ENCODE results near the gene KSR1.
"Not testable (repeated sequence)": the region's sequence is repeated elsewhere in the genome, so short reads cannot be mapped to it uniquely, and the experiment has no call there.

KSR1 gene

DNA sequence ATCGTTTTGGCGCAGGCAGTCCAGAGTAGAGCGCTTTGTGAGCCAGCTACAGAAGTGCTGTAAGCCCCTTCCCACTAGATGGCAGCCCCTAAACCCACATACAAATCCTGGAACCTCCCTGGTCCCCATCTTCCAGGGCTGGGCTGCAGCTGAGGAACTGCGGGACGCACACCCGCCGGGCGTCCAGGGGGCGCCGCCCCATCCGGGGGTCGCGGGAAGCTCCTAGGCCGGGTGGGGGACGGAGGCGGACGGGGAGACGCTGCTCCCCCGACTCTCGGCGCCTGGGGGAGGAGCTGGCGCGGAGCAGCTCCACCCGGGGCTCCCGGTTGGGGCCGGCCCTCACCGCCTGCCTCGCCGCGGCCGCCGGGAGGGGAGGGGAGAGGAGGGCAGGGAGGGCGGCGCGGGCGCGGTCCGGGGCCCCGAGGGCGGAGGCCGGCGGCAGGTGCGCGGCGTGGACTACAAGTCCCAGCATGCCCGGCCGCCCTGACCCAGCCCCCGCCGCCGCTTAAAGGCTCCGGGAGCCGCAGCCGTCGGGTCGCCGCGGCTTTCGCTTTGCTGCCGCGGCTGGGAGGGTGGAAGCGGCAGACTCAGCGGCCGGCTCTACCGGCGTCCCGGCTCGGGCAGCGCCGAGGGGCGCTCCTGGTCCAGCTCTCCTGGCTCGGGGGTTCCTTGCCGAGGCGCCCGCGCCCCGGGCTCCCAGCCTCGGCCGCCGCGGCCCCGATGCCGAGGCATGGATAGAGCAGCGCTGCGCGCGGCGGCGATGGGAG lies at the start of gene KSR1:
Gene KSR1 (plus strand): TSS at position 535 of the 767 bp plus-strand sequence. CDS start 196 bp downstream, at position 731.
- in situ Hi-C loops (cut with MboI; ENCODE audit: low sequenced_read_pairs), result loop anchor here (10.0 kb wide), 1 partner anchor 109 kb away; no protein-coding TSS in a partner anchor

- in situ Hi-C loops (cut with MboI; ENCODE audit: low sequenced_read_pairs), result no loop called here
Observed at GRCh38 chr17:27407916-27408864, 48.1 kb upstream of the KSR1 start.

- in situ Hi-C loops (cut with MboI; ENCODE audit: low sequenced_read_pairs), result no loop called here
Observed at GRCh38 chr17:27408891-27409290, 47.4 kb upstream of the KSR1 start.

GRCh38 chr17:27412158-27412557 lies 44.1 kb upstream of the KSR1 start:
- in situ Hi-C loops (cut with MboI; ENCODE audit: low sequenced_read_pairs), result not testable (repeated sequence)

DNA sequence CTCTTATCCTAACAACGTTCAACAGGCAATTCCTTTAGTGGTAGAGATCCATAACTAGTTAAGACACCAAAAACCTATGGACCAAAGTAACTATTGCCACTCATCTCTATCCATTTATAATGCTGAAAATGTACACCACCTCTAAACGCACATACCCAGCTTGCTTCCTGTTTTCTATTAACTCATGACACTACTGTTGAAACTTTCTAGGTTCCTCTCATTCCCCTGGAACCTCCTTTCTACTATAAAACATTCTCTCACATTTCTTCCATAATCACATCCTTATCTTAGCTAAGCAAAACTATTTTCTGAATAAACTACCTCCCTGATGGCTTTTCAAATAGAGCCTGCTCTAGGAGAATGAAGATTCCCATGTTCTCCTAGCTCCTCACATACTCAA lies 42.9 kb upstream of the KSR1 start:
- in situ Hi-C loops (cut with MboI; ENCODE audit: low sequenced_read_pairs), result no loop called here

DNA sequence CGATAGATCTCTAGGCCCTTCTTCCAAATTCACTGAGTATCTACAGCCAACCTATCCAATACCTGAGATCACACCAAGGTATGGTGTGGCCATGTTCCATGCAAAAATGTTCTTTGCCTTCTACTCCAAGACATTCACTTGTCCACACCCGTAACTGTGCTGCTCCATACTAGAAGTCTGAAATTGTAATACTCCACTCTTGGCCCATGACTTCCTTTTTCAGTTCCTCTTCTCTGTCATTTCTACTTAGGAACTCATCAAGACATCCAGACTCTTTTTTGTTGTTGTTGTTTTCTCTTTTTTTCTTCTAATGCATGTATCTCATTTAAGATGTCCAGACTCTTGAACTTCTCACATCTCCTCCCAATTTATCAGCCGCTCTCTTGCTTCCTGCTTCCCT lies 42.5 kb upstream of the KSR1 start:
- in situ Hi-C loops (cut with MboI; ENCODE audit: low sequenced_read_pairs), result no loop called here

DNA sequence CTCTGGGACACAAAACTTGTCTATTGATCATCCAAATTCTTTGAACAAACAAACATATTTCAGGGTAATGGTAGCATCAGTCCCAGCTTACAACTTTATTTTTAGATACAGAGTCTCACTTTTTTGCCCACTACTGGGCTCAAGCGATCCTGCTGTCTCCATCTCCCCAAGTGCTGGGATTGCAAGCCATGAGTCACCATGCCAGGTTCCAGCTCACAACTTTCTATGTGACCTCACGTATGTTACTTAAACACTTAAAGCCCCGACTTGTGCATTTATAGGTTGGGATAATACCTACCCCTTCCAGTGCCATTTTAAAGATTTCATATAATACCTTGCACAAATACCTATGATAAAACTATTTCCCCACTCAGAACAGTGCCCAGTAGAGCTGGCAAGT lies 42.0 kb upstream of the KSR1 start:
- in situ Hi-C loops (cut with MboI; ENCODE audit: low sequenced_read_pairs), result no loop called here

- in situ Hi-C loops (cut with MboI; ENCODE audit: low sequenced_read_pairs), result no loop called here
Observed at GRCh38 chr17:27414694-27415093, 41.6 kb upstream of the KSR1 start.

DNA sequence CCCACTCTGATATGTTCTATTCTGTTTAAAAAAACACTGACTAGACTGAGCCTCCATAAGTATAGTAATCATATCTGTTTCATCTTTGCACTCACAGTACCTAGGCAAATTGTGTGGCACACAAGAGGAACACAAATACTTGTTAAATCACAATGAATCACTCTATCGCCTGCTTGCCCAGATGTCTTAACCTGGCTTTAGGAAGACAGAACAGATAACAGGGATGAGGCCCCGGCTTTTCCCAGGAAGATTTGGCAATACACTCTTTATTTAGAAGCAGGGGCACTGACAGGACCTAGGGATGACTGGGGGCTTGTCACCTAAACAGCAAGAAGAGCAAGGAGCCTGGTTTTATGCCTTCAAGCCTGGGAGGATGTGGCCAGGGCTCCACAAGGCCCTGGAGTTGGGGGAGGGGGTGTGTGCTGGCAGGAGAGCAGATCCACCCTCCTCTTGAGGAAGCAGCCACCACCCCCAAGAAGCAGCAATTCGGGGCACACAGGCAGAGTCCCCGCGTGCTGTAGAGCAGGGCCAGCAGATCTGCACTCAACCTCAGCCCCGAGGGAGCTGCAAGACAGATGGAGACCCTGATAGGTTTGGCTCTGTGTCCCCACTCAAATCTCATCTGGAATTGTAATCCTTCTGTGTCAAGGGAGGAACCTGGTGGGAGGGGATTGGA lies 41.0 kb upstream of the KSR1 start:
- in situ Hi-C loops (cut with MboI; ENCODE audit: low sequenced_read_pairs), result no loop called here

DNA sequence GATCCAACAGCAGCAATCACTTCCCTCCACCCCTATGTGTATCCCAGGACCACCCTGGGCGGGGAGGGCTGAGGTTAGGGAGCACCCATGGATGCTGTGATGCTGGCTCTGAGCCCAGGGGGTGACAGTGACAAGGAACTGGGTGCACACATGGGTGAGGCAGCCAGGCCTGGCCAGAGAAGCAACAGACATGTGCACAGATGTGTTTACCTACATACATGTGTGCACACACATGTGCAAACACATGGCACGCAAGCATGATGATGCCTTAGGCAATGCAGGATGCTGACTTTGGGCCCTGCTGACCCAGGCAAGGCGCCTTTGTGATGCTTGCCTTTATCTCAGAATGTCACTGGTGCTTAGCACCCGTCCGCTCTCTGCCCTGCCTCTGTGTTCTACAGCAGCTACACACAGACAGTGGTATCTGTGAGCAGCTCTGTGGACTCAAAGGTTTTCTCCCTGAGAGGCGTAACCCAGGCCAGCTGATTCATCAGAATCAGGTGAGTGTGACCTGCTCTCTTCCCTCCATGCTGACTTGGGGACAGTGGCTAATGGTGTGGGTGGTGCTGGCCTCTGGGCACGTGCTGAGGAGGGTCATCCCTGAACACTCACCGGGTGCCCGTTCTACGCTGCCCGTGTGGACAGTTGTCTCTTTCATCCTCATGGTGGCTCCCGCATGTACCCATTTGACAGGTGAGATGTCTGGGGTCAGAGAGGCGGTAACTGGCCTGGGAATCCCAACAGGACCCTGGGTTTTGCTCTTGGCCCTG lies 38.5 kb upstream of the KSR1 start:
- in situ Hi-C loops (cut with MboI; ENCODE audit: low sequenced_read_pairs), result no loop called here

- in situ Hi-C loops (cut with MboI; ENCODE audit: low sequenced_read_pairs), result no loop called here
Observed at GRCh38 chr17:27418366-27418615, 38.0 kb upstream of the KSR1 start.

DNA sequence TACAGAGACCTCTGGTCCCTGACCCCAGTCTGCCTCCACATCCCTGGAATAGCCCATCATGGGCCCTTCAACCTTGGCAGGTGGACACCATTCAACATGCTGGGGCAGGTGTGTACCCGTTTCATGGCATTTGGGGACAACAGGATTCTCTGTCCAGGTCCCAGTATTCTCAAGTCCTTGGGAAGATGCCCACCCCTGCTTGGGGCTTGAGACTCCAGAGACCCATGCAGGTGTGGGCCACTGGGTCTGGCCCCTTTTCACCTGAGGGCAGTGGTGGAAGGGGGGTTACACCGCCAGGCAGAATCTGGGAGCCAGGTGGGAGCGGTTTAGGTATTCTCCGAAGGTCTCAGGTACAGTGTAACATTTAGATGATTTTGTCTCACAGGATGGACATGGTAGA lies 37.1 kb upstream of the KSR1 start:
- in situ Hi-C loops (cut with MboI; ENCODE audit: low sequenced_read_pairs), result no loop called here

DNA sequence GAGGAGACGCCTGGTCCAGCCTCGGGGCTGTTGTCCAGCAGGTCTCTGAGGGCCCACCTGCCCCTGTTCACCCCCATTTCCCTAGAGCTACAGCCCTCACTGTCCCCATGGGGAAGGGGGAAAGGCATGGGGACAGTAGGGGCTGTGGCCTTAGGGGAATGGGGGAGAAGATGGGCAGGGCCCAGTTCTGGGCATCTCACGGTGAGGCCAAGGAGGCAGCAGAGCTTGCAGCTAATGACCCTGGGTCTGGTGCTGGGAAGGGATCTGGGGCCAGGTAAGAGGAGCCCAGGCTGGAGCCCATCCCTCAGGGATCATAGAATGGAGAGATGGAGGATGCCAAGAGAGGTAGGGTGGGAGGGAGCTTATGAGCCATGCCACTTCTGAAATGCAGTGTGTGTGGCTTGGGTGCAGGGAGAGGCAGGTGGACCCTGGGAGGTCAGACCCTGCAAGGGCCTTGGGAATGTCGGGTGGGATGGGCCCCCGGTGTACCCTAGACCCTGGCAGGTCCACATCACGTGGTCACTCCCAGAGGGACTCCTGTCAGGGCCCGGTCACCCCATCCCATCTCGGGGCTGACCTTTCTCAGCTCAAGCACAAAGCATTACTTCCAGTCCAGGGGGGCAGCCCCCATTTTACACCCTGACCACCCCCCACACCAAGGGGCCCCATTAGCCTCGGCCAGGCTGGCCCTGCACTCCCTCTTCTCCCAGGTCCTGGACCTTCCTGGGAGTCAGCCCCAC lies 35.9 kb upstream of the KSR1 start:
- in situ Hi-C loops (cut with MboI; ENCODE audit: low sequenced_read_pairs), result no loop called here

DNA sequence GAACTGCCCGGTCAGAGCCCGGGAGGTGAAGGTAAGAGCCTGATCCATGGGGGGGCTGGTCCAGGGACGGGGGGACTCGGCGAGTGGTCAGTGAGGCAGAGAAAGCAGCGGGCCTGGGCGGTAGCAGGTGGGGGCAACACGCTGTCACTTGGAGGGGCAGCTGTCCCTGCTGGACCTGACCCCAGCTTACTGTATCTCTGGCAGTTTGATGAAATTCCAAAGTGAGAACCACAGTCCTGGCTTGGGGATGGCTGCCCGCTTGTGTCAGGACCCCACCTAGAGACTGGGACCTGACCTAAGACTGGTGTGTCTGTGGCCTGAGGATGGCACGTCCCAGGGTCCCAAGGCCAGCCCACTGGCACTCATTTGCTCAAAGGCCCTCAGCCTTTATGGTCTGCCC lies 35.1 kb upstream of the KSR1 start:
- in situ Hi-C loops (cut with MboI; ENCODE audit: low sequenced_read_pairs), result no loop called here

DNA sequence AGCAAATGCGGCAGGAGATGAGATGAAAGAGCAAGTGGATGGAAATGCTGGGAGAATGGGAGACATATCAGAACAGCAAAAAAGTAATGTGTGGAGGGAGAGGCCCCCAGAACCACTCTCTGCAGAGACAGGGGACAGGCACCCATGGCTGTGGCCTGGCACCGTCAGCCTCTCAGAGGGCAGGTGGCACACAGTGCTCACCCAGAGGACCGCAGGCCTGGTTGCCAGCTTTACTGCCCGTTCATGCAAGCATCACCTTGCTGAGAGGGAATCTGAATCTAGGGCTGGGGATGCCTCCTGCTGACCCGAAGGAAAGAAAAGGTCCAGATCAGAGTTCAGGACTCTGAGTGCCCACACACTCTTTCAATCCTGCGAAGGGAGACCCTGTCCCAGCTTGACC lies 34.6 kb upstream of the KSR1 start:
- in situ Hi-C loops (cut with MboI; ENCODE audit: low sequenced_read_pairs), result not testable (repeated sequence)

DNA sequence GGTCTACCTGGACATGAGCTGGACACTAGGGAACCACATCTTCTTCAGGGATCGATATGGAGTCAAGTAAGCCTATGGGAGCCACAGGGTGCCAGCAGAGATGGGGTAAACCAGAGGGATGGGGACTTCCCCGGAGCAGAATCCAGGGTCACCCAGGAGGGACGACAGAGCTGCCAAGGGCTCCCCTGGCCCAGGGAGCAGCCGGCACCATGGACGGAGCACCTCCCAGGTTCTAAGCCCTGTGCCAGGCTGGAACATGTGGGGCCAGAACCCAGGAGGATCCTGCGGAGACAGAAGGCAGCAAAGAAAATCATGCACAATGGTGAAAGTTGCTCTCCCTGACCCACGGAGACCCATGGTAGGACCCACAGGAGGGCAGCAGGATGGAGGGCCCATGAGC lies 33.6 kb upstream of the KSR1 start:
- in situ Hi-C loops (cut with MboI; ENCODE audit: low sequenced_read_pairs), result no loop called here

- in situ Hi-C loops (cut with MboI; ENCODE audit: low sequenced_read_pairs), result no loop called here
Observed at GRCh38 chr17:27423651-27424050, 32.6 kb upstream of the KSR1 start.

DNA sequence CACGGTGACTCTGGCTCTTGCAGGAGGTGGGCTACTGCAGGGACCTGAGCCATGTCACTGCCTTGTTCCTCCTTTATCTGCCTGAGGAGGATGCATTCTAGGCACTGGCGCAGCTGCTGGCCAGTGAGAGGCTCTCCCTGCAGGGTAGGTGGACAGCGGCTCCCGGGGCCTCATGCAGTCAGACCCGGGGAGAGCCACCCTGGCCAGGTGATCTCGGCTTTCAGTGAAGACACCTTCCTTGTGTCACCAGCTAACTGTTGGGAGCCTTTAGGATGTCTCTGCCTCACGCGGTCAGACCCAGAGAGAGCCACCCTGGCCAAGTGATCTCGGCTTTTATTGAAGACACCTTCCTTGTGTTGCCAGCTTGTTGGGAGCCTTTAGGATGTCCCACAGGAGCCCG lies 31.7 kb upstream of the KSR1 start:
- in situ Hi-C loops (cut with MboI; ENCODE audit: low sequenced_read_pairs), result no loop called here

- in situ Hi-C loops (cut with MboI; ENCODE audit: low sequenced_read_pairs), result no loop called here
Observed at GRCh38 chr17:27424941-27425340, 31.3 kb upstream of the KSR1 start.

DNA sequence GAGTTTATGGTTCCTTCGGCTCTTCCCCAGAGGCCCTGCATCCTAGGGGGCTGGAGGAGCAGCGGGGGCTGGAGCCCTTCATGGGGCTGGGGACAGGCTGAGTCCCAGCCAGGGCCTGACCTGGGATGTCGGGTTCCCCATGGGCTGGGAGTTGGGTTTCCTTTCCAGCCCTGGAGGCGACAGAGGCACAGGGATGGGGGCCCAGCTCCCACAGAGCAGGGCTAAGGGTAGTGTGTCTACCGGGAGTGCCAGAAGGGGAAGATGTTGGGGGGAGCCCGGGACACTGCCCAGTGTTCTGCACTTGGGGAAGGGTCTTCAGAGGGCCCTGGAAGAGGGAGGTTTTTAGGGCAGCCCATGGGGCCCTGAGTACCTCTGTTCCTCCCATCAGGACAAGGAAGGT lies 30.7 kb upstream of the KSR1 start:
- in situ Hi-C loops (cut with MboI; ENCODE audit: low sequenced_read_pairs), result not testable (repeated sequence)
